GM12891 (cell line): ENCODE results near the gene PAPOLA.

ENCODE experiments used
- PAX5 ChIP-seq: IDR thresholded peaks from 2 replicates; pipeline ENCODE4 v1.6.1; 2011; ENCODE audit warnings: low read length, moderate library complexity, mild to moderate bottlenecking; ENCODE audit not compliant: insufficient read depth, severe bottlenecking
- POLR2A ChIP-seq: IDR thresholded peaks from 2 replicates; pipeline ENCODE4 v1.6.1; 2011; ENCODE audit warnings: low read depth, low read length, control low read depth
- POLR2AphosphoS5 ChIP-seq: IDR thresholded peaks from 2 replicates; pipeline ENCODE4 v1.6.1; 2011; ENCODE audit warnings: low read depth, low read length, control low read depth
- TAF1 ChIP-seq: IDR thresholded peaks from 2 replicates; pipeline ENCODE4 v1.6.1; 2011; ENCODE audit warnings: low read depth, low read length, control low read depth

DNA sequence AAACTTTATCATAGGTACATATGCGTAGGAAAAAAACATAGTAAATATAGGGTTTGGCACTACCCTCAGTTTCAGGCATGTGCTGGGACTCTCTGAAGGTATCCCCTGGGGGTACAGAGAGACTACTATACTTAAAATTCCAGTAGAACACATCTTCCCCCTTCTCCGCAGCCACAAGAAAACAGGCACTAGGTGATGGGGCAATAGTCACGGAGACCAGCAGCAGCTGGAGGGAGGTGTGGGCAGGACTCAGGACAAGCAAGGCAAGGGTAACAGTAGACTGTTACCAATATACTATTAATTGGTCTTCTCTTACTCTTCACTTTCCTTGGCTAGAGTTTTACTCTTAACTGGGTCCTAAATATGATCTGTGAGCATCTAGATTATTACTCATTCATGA is 4.6 kb upstream of the PAPOLA start:
- TF ChIP-seq POLR2A (no peak), POLR2AphosphoS5 (no peak), TAF1 (no peak), PAX5 (no peak)
